SK-N-SH treated with all-trans-retinoic acid at 6 μM for 48 hours (cell line): ENCODE results near the gene TRIM33.
"Not testable (repeated sequence)": the region's sequence is repeated elsewhere in the genome, so short reads cannot be mapped to it uniquely, and the experiment has no call there.

Experiments used
- ATAC-seq: fragments of 200-7000 bp; cut with Tn5 transposase; 3 replicates; pipeline ENCODE4 v1.9.1; 2020; ENCODE audit warnings: mild to moderate bottlenecking, moderate library complexity
- ARNTL ChIP-seq: fragments of 450-650 bp; formaldehyde crosslinking; IDR thresholded peaks from 2 replicates; pipeline ENCODE4 v1.5.0; 2020; ENCODE audit warnings: low read depth, mild to moderate bottlenecking, moderate library complexity, borderline replicate concordance
- CREB5 ChIP-seq: fragments of 250-450 bp; sonication (Bioruptor Pico); IDR thresholded peaks from 2 replicates; pipeline ENCODE4 v1.5.1; 2020; ENCODE audit warnings: low read depth, mild to moderate bottlenecking, moderate library complexity
- CSDC2 ChIP-seq: fragments of 250-450 bp; sonication (Bioruptor Pico); IDR thresholded peaks from 2 replicates; pipeline ENCODE4 v1.5.0; 2020; ENCODE audit warnings: mild to moderate bottlenecking, moderate library complexity
- ESRRG ChIP-seq: fragments of 250-450 bp; sonication (Bioruptor Pico); IDR thresholded peaks from 2 replicates; pipeline ENCODE4 v1.6.1; 2021; ENCODE audit warnings: mild to moderate bottlenecking
- GLIS3 ChIP-seq: fragments of 250-450 bp; sonication (Bioruptor Pico); IDR thresholded peaks from 2 replicates; pipeline ENCODE4 v1.5.0; 2020; ENCODE audit warnings: mild to moderate bottlenecking, moderate library complexity
- ISL1 ChIP-seq: fragments of 250-450 bp; sonication (Bioruptor Pico); IDR thresholded peaks from 2 replicates; pipeline ENCODE4 v2.1.2; 2022; ENCODE audit warnings: mild to moderate bottlenecking, moderate library complexity
- OSR1 ChIP-seq: fragments of 250-450 bp; sonication (Bioruptor Pico); IDR thresholded peaks from 2 replicates; pipeline ENCODE4 v1.8.0; 2022; ENCODE audit warnings: moderate library complexity, mild to moderate bottlenecking, inconsistent platforms
- PATZ1 ChIP-seq: fragments of 250-450 bp; sonication (Bioruptor Pico); IDR thresholded peaks from 2 replicates; pipeline ENCODE4 v1.8.0; 2020; ENCODE audit warnings: mild to moderate bottlenecking, moderate library complexity, borderline replicate concordance
- POU6F1 ChIP-seq: fragments of 250-450 bp; sonication (Bioruptor Pico); IDR thresholded peaks from 2 replicates; pipeline ENCODE4 v1.8.0; 2021; ENCODE audit warnings: low read depth, mild to moderate bottlenecking, moderate library complexity, borderline replicate concordance
- PPARA ChIP-seq: fragments of 250-450 bp; sonication (Bioruptor Pico); IDR thresholded peaks from 2 replicates; pipeline ENCODE4 v1.5.0; 2020; ENCODE audit warnings: mild to moderate bottlenecking, borderline replicate concordance
- RARB ChIP-seq: fragments of 250-450 bp; sonication (Bioruptor Pico); IDR thresholded peaks from 2 replicates; pipeline ENCODE4 v1.8.0; 2021; ENCODE audit warnings: mild to moderate bottlenecking, moderate library complexity
- SNAI2 ChIP-seq: fragments of 250-450 bp; sonication (Bioruptor Pico); IDR thresholded peaks from 2 replicates; pipeline ENCODE4 v1.5.0; 2020; ENCODE audit warnings: mild to moderate bottlenecking, moderate library complexity
- TCF4 ChIP-seq: fragments of 250-450 bp; sonication (Bioruptor Pico); IDR thresholded peaks from 2 replicates; pipeline ENCODE4 v1.8.0; 2021; ENCODE audit warnings: mild to moderate bottlenecking, moderate library complexity, borderline replicate concordance
- ZC3H10 ChIP-seq: fragments of 250-450 bp; sonication (Bioruptor Pico); IDR thresholded peaks from 2 replicates; pipeline ENCODE4 v1.5.1; 2021; ENCODE audit warnings: mild to moderate bottlenecking, moderate library complexity
- ZFP3 ChIP-seq: fragments of 250-450 bp; sonication (Bioruptor Pico); IDR thresholded peaks from 2 replicates; pipeline ENCODE4 v1.5.0; 2020; ENCODE audit warnings: mild to moderate bottlenecking, moderate library complexity
- ZFP30 ChIP-seq: fragments of 450-650 bp; formaldehyde crosslinking; IDR thresholded peaks from 2 replicates; pipeline ENCODE4 v1.5.0; 2022; ENCODE audit warnings: mild to moderate bottlenecking, moderate library complexity
- ZNF70 ChIP-seq: fragments of 450-650 bp; formaldehyde crosslinking; IDR thresholded peaks from 2 replicates; pipeline ENCODE4 v1.5.0; 2020; ENCODE audit warnings: mild to moderate bottlenecking, moderate library complexity
- ZNF8 ChIP-seq: fragments of 450-650 bp; formaldehyde crosslinking; IDR thresholded peaks from 2 replicates; pipeline ENCODE4 v1.5.0; 2020; ENCODE audit warnings: mild to moderate bottlenecking, moderate library complexity
- TF ChIP-seq, protein P1 (sequence below): fragments of 250-450 bp; sonication (Bioruptor Pico); IDR thresholded peaks from 2 replicates; pipeline ENCODE4 v1.5.0; 2020; ENCODE audit warnings: mild to moderate bottlenecking, moderate library complexity

Gene TRIM33

GRCh38 chr1:114428083-114428754 lies 82.8 kb downstream of the TRIM33 start:
- no peak for TF ChIP-seq ZFP3 (CRISPR knock-in tag)
- peak; percentile 47; the same call in 1 of the 3 replicates for ATAC-seq

- no peak for ATAC-seq
- TF ChIP-seq ZC3H10 = no peak
- no peak for TF ChIP-seq ZNF70 (CRISPR knock-in tag)
- no peak for TF ChIP-seq POU6F1 (CRISPR knock-in tag)
- TF ChIP-seq ISL1 (CRISPR knock-in tag) = no peak
- no peak for TF ChIP-seq SNAI2 (CRISPR knock-in tag)
- TF ChIP-seq ESRRG (CRISPR knock-in tag) = no peak
- TF ChIP-seq PPARA (CRISPR knock-in tag) = no peak
- no peak for TF ChIP-seq OSR1 (CRISPR knock-in tag)
- no peak for TF ChIP-seq ZFP30 (CRISPR knock-in tag)
- TF ChIP-seq, protein P1, sequence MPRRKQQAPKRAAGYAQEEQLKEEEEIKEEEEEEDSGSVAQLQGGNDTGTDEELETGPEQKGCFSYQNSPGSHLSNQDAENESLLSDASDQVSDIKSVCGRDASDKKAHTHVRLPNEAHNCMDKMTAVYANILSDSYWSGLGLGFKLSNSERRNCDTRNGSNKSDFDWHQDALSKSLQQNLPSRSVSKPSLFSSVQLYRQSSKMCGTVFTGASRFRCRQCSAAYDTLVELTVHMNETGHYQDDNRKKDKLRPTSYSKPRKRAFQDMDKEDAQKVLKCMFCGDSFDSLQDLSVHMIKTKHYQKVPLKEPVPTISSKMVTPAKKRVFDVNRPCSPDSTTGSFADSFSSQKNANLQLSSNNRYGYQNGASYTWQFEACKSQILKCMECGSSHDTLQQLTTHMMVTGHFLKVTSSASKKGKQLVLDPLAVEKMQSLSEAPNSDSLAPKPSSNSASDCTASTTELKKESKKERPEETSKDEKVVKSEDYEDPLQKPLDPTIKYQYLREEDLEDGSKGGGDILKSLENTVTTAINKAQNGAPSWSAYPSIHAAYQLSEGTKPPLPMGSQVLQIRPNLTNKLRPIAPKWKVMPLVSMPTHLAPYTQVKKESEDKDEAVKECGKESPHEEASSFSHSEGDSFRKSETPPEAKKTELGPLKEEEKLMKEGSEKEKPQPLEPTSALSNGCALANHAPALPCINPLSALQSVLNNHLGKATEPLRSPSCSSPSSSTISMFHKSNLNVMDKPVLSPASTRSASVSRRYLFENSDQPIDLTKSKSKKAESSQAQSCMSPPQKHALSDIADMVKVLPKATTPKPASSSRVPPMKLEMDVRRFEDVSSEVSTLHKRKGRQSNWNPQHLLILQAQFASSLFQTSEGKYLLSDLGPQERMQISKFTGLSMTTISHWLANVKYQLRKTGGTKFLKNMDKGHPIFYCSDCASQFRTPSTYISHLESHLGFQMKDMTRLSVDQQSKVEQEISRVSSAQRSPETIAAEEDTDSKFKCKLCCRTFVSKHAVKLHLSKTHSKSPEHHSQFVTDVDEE (CRISPR knock-in tag) = no peak
- no peak for TF ChIP-seq GLIS3
- no peak for TF ChIP-seq RARB (CRISPR knock-in tag)
- TF ChIP-seq ZFP3 (CRISPR knock-in tag) = no peak
Measured at GRCh38 chr1:114427612-114428011, 83.4 kb downstream of the TRIM33 start.

DNA sequence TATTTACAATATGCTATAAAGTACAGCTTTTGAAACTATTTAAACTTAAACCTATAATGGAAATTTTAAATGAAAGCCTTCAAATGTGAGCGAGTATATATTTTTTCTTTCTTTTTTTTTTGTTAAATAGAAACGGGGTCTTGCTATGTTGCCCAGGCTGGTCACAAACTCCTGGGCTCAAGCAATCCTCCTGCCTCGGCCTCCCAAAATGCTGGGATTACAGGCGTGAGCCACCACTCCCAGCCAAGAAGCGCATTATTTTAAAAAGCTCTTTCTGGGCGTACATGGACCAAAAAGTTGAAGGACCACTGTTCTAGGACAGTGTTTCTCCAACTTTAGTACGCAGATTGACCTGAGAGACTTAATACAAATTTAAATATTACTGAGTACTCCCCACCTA lies 87.5 kb downstream of the TRIM33 start:
- ATAC-seq = no peak
- TF ChIP-seq PPARA (CRISPR knock-in tag) = no peak
- TF ChIP-seq, protein P1 (CRISPR knock-in tag) = no peak
- no peak for TF ChIP-seq ESRRG (CRISPR knock-in tag)
- no peak for TF ChIP-seq ZNF70 (CRISPR knock-in tag)
- no peak for TF ChIP-seq GLIS3
- no peak for TF ChIP-seq ARNTL
- TF ChIP-seq POU6F1 (CRISPR knock-in tag) = no peak
- no peak for TF ChIP-seq RARB (CRISPR knock-in tag)
- no peak for TF ChIP-seq ZFP30 (CRISPR knock-in tag)
- TF ChIP-seq SNAI2 (CRISPR knock-in tag) = no peak
- no peak for TF ChIP-seq ZNF8 (CRISPR knock-in tag)
- no peak for TF ChIP-seq TCF4 (CRISPR knock-in tag)
- no peak for TF ChIP-seq CREB5 (CRISPR knock-in tag)
- TF ChIP-seq CSDC2 (CRISPR knock-in tag) = no peak
- no peak for TF ChIP-seq PATZ1

DNA sequence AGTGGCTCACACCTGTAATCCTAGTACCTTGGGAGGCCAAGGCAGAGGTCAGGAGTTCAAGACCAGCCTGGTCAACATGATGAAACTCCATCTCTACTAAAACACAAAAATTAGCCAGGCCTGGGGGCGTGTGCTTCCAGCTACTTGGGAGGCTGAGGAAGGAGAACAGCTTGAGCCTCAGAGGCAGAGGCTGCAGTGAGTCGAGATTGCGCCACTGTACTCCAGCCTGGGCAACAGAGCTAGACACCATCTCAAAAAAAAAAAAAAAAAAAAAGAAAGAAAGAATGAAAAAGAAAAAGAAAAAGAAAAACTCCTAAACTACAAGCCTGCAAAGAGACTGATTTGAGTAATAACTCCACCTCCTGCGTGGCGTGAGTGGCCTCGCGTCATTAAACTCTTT lies 92.1 kb downstream of the TRIM33 start:
- ATAC-seq = not testable (repeated sequence)
